SK-N-SH treated with all-trans-retinoic acid at 6 μM for 48 hours (cell line): ENCODE data around the gene SIDT1.

Source experiments
- ATAC-seq: fragments of 200-7000 bp; cut with Tn5 transposase; 3 replicates; pipeline ENCODE4 v1.9.1; 2020; ENCODE audit warnings: mild to moderate bottlenecking, moderate library complexity
- ARNTL ChIP-seq: fragments of 450-650 bp; formaldehyde crosslinking; IDR thresholded peaks from 2 replicates; pipeline ENCODE4 v1.5.0; 2020; ENCODE audit warnings: low read depth, mild to moderate bottlenecking, moderate library complexity, borderline replicate concordance
- BACH2 ChIP-seq: fragments of 250-450 bp; sonication (Bioruptor Pico); IDR thresholded peaks from 2 replicates; pipeline ENCODE4 v1.9.0; 2021; ENCODE audit warnings: mild to moderate bottlenecking, borderline replicate concordance
- CSDC2 ChIP-seq: fragments of 250-450 bp; sonication (Bioruptor Pico); IDR thresholded peaks from 2 replicates; pipeline ENCODE4 v1.5.0; 2020; ENCODE audit warnings: mild to moderate bottlenecking, moderate library complexity
- ESRRG ChIP-seq: fragments of 250-450 bp; sonication (Bioruptor Pico); IDR thresholded peaks from 2 replicates; pipeline ENCODE4 v1.6.1; 2021; ENCODE audit warnings: mild to moderate bottlenecking
- GLIS3 ChIP-seq: fragments of 250-450 bp; sonication (Bioruptor Pico); IDR thresholded peaks from 2 replicates; pipeline ENCODE4 v1.5.0; 2020; ENCODE audit warnings: mild to moderate bottlenecking, moderate library complexity
- ISL1 ChIP-seq: fragments of 250-450 bp; sonication (Bioruptor Pico); IDR thresholded peaks from 2 replicates; pipeline ENCODE4 v2.1.2; 2022; ENCODE audit warnings: mild to moderate bottlenecking, moderate library complexity
- OSR1 ChIP-seq: fragments of 250-450 bp; sonication (Bioruptor Pico); IDR thresholded peaks from 2 replicates; pipeline ENCODE4 v1.8.0; 2022; ENCODE audit warnings: moderate library complexity, mild to moderate bottlenecking, inconsistent platforms
- PPARA ChIP-seq: fragments of 250-450 bp; sonication (Bioruptor Pico); IDR thresholded peaks from 2 replicates; pipeline ENCODE4 v1.5.0; 2020; ENCODE audit warnings: mild to moderate bottlenecking, borderline replicate concordance
- RARB ChIP-seq: fragments of 250-450 bp; sonication (Bioruptor Pico); IDR thresholded peaks from 2 replicates; pipeline ENCODE4 v1.8.0; 2021; ENCODE audit warnings: mild to moderate bottlenecking, moderate library complexity
- SNAI2 ChIP-seq: fragments of 250-450 bp; sonication (Bioruptor Pico); IDR thresholded peaks from 2 replicates; pipeline ENCODE4 v1.5.0; 2020; ENCODE audit warnings: mild to moderate bottlenecking, moderate library complexity
- TCF4 ChIP-seq: fragments of 250-450 bp; sonication (Bioruptor Pico); IDR thresholded peaks from 2 replicates; pipeline ENCODE4 v1.8.0; 2021; ENCODE audit warnings: mild to moderate bottlenecking, moderate library complexity, borderline replicate concordance
- TOX ChIP-seq: fragments of 250-450 bp; sonication (Bioruptor Pico); IDR thresholded peaks from 2 replicates; pipeline ENCODE4 v1.8.0; 2021; ENCODE audit warnings: mild to moderate bottlenecking, moderate library complexity, borderline replicate concordance
- ZC3H10 ChIP-seq: fragments of 250-450 bp; sonication (Bioruptor Pico); IDR thresholded peaks from 2 replicates; pipeline ENCODE4 v1.5.1; 2021; ENCODE audit warnings: mild to moderate bottlenecking, moderate library complexity
- ZFP3 ChIP-seq: fragments of 250-450 bp; sonication (Bioruptor Pico); IDR thresholded peaks from 2 replicates; pipeline ENCODE4 v1.5.0; 2020; ENCODE audit warnings: mild to moderate bottlenecking, moderate library complexity
- ZFP30 ChIP-seq: fragments of 450-650 bp; formaldehyde crosslinking; IDR thresholded peaks from 2 replicates; pipeline ENCODE4 v1.5.0; 2022; ENCODE audit warnings: mild to moderate bottlenecking, moderate library complexity
- ZNF70 ChIP-seq: fragments of 450-650 bp; formaldehyde crosslinking; IDR thresholded peaks from 2 replicates; pipeline ENCODE4 v1.5.0; 2020; ENCODE audit warnings: mild to moderate bottlenecking, moderate library complexity
- ZNF8 ChIP-seq: fragments of 450-650 bp; formaldehyde crosslinking; IDR thresholded peaks from 2 replicates; pipeline ENCODE4 v1.5.0; 2020; ENCODE audit warnings: mild to moderate bottlenecking, moderate library complexity
- TF ChIP-seq, protein P1 (sequence below): fragments of 250-450 bp; sonication (Bioruptor Pico); IDR thresholded peaks from 2 replicates; pipeline ENCODE4 v1.8.0; 2021; ENCODE audit warnings: low read depth, mild to moderate bottlenecking, moderate library complexity, borderline replicate concordance
- TF ChIP-seq, protein P2 (sequence below): fragments of 250-450 bp; sonication (Bioruptor Pico); IDR thresholded peaks from 2 replicates; pipeline ENCODE4 v1.5.0; 2020; ENCODE audit warnings: mild to moderate bottlenecking, moderate library complexity
- TF ChIP-seq, protein P3 (sequence below): fragments of 250-450 bp; sonication (Bioruptor Pico); IDR thresholded peaks from 2 replicates; pipeline ENCODE4 v1.5.1; 2020; ENCODE audit warnings: low read depth, mild to moderate bottlenecking, moderate library complexity
- TF ChIP-seq, protein P4 (sequence below): fragments of 250-450 bp; sonication (Bioruptor Pico); IDR thresholded peaks from 2 replicates; pipeline ENCODE4 v1.8.0; 2020; ENCODE audit warnings: mild to moderate bottlenecking, moderate library complexity, borderline replicate concordance

Gene SIDT1

DNA sequence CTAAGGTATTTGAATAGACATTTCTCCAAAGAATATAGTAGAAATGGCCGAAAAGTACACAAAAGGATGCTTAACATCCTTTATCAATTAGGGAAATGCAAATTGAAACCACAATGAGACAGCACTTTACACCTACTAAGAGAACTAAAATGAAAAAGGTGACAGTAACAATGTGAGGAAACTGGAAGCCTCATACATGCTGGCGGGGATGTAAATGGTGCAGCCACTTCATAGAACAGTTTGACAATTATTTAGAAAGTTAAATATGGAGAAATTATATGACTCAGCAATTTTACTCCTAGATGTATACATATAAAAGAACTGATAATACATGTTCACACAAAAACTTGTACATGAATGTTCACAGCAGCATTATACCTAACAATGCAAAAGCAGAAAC is 30.8 kb upstream of the SIDT1 start:
- TF ChIP-seq, protein P1, sequence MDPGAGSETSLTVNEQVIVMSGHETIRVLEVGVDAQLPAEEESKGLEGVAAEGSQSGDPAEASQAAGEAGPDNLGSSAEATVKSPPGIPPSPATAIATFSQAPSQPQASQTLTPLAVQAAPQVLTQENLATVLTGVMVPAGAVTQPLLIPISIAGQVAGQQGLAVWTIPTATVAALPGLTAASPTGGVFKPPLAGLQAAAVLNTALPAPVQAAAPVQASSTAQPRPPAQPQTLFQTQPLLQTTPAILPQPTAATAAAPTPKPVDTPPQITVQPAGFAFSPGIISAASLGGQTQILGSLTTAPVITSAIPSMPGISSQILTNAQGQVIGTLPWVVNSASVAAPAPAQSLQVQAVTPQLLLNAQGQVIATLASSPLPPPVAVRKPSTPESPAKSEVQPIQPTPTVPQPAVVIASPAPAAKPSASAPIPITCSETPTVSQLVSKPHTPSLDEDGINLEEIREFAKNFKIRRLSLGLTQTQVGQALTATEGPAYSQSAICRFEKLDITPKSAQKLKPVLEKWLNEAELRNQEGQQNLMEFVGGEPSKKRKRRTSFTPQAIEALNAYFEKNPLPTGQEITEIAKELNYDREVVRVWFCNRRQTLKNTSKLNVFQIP (CRISPR knock-in tag): no peak
- no peak for TF ChIP-seq ESRRG (CRISPR knock-in tag)
- no peak for TF ChIP-seq ZNF70 (CRISPR knock-in tag)

DNA sequence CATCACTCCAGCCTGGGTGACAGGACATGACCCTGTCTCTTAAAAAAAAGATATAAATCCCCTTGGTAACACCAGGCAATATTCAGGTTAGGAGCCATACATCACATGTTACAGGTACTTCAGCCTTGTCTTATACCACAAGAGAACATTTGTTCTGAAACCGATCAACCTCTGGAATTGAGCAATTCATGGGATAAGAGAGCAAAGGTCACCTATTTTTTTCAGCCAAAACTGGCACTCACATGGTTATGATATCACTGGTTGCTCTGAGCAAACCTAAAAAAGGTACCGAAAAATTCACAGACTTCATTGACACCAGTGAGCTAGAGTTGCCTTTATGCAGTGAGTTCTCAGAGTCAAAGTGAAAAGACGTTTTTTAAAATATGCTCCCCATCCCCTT is 26.5 kb upstream of the SIDT1 start:
- no peak for ATAC-seq
- no peak for TF ChIP-seq OSR1 (CRISPR knock-in tag)
- no peak for TF ChIP-seq TCF4 (CRISPR knock-in tag)
- no peak for TF ChIP-seq ZNF8
- TF ChIP-seq BACH2: no peak
- no peak for TF ChIP-seq SNAI2 (CRISPR knock-in tag)
- no peak for TF ChIP-seq ARNTL (CRISPR knock-in tag)
- TF ChIP-seq ESRRG (CRISPR knock-in tag): no peak
- no peak for TF ChIP-seq GLIS3 (CRISPR knock-in tag)

More for the DNA sequence above, 30.8 kb upstream of the SIDT1 start:
- no peak for ATAC-seq

DNA sequence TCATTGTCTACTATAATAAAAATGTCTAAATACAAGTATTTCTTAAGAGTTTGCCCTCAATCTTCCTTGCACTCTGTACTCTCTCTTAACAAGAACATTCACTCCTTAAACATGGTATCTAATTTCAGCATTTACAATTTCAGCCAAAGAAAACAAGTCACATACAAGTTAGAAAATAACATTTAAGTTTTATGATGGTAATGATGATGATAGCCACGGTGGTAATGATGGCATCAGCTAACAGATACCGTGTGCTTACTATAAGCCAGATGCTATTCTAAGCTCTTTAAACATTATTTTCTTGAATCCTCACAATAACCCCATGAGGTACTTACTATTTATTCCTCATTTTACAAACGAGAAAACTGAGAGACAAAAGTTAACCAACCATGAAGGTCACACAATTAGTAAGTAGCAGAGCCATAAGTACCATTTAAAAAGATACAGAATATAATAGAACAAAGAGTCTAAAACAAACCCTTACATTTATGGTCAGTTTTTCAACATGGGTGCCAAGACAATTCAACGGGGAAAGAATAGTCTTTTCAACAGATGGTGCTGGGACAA is 24.8 kb upstream of the SIDT1 start:
- ATAC-seq: no peak
- TF ChIP-seq ZFP3 (no peak), BACH2 (no peak), ZFP30 (CRISPR knock-in tag) (no peak), CSDC2 (CRISPR knock-in tag) (no peak), PPARA (CRISPR knock-in tag) (no peak), ZC3H10 (CRISPR knock-in tag) (no peak), ARNTL (CRISPR knock-in tag) (no peak), ZNF8 (no peak), ISL1 (CRISPR knock-in tag) (no peak), ESRRG (CRISPR knock-in tag) (no peak)
- TF ChIP-seq, protein P2, sequence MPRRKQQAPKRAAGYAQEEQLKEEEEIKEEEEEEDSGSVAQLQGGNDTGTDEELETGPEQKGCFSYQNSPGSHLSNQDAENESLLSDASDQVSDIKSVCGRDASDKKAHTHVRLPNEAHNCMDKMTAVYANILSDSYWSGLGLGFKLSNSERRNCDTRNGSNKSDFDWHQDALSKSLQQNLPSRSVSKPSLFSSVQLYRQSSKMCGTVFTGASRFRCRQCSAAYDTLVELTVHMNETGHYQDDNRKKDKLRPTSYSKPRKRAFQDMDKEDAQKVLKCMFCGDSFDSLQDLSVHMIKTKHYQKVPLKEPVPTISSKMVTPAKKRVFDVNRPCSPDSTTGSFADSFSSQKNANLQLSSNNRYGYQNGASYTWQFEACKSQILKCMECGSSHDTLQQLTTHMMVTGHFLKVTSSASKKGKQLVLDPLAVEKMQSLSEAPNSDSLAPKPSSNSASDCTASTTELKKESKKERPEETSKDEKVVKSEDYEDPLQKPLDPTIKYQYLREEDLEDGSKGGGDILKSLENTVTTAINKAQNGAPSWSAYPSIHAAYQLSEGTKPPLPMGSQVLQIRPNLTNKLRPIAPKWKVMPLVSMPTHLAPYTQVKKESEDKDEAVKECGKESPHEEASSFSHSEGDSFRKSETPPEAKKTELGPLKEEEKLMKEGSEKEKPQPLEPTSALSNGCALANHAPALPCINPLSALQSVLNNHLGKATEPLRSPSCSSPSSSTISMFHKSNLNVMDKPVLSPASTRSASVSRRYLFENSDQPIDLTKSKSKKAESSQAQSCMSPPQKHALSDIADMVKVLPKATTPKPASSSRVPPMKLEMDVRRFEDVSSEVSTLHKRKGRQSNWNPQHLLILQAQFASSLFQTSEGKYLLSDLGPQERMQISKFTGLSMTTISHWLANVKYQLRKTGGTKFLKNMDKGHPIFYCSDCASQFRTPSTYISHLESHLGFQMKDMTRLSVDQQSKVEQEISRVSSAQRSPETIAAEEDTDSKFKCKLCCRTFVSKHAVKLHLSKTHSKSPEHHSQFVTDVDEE: no peak
- TF ChIP-seq, protein P3, sequence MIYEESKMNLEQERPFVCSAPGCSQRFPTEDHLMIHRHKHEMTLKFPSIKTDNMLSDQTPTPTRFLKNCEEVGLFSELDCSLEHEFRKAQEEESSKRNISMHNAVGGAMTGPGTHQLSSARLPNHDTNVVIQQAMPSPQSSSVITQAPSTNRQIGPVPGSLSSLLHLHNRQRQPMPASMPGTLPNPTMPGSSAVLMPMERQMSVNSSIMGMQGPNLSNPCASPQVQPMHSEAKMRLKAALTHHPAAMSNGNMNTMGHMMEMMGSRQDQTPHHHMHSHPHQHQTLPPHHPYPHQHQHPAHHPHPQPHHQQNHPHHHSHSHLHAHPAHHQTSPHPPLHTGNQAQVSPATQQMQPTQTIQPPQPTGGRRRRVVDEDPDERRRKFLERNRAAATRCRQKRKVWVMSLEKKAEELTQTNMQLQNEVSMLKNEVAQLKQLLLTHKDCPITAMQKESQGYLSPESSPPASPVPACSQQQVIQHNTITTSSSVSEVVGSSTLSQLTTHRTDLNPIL: no peak
- TF ChIP-seq, protein P1 (CRISPR knock-in tag): no peak

DNA sequence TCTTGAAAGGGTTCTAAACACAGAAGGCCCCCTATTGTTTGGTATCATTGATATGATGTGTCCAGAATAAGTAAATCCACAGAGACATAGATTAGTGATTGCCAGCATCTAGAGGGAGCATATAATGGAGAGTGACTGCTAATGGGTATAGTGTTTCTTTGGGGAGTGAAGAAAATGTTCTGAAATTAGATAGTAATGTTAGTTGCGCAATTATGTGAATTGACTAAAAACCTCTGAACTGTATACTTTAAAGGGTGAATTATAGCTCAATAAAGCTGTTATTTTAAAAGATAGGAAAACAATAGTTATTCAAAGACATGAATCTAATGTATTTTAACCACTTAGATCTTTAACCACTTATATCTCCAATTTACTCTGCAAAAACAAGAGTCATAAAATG is 23.4 kb upstream of the SIDT1 start:
- no peak for ATAC-seq
- TF ChIP-seq, protein P2: no peak
- TF ChIP-seq GLIS3 (CRISPR knock-in tag) (no peak), ARNTL (CRISPR knock-in tag) (no peak), ISL1 (CRISPR knock-in tag) (no peak), ZNF8 (no peak), RARB (no peak), ZFP3 (no peak), ZNF70 (CRISPR knock-in tag) (no peak), ESRRG (CRISPR knock-in tag) (no peak), PPARA (CRISPR knock-in tag) (no peak), TOX (no peak), CSDC2 (CRISPR knock-in tag) (no peak), ZC3H10 (CRISPR knock-in tag) (no peak), BACH2 (no peak), TCF4 (CRISPR knock-in tag) (no peak)
- TF ChIP-seq, protein P3: no peak
- TF ChIP-seq, protein P4, sequence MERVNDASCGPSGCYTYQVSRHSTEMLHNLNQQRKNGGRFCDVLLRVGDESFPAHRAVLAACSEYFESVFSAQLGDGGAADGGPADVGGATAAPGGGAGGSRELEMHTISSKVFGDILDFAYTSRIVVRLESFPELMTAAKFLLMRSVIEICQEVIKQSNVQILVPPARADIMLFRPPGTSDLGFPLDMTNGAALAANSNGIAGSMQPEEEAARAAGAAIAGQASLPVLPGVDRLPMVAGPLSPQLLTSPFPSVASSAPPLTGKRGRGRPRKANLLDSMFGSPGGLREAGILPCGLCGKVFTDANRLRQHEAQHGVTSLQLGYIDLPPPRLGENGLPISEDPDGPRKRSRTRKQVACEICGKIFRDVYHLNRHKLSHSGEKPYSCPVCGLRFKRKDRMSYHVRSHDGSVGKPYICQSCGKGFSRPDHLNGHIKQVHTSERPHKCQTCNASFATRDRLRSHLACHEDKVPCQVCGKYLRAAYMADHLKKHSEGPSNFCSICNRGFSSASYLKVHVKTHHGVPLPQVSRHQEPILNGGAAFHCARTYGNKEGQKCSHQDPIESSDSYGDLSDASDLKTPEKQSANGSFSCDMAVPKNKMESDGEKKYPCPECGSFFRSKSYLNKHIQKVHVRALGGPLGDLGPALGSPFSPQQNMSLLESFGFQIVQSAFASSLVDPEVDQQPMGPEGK: no peak
